DND-41 (cell line): ENCODE measurements around the gene PDE4D.

ENCODE experiments used
- ATAC-seq: fragments of 200-7000 bp; cut with Tn5 transposase; 3 replicates; pipeline ENCODE4 v1.9.1; 2021; ENCODE audit warnings: low read depth; ENCODE audit not compliant: insufficient read depth
- DNase-seq: peaks from one replicate; pipeline ENCODE4 v3.0.0-alpha.2; 2020
- H2AFZ ChIP-seq: 2 replicates; pipeline ENCODE4 v1.6.0; 2012; ENCODE audit warnings: low read depth, low read length
- H3K27ac ChIP-seq: 2 replicates; pipeline ENCODE4 v1.5.1; 2012; ENCODE audit warnings: low read length, inconsistent platforms
- H3K27me3 ChIP-seq: fragments of 200-600 bp; sonication (generic); 2 replicates; pipeline ENCODE4 v1.6.0; 2012; ENCODE audit warnings: low read length, mild to moderate bottlenecking, inconsistent platforms; ENCODE audit not compliant: insufficient read depth, poor library complexity
- H3K36me3 ChIP-seq: 2 replicates; pipeline ENCODE4 v1.5.1; 2012; ENCODE audit warnings: low read length, inconsistent platforms; ENCODE audit not compliant: insufficient read depth
- H3K4me1 ChIP-seq: 2 replicates; pipeline ENCODE4 v1.5.1; 2012; ENCODE audit warnings: mild to moderate bottlenecking, low read length; ENCODE audit not compliant: insufficient read depth
- H3K4me2 ChIP-seq: 2 replicates; pipeline ENCODE4 v1.6.0; 2012; ENCODE audit warnings: mild to moderate bottlenecking, moderate library complexity, low read length, inconsistent platforms; ENCODE audit not compliant: insufficient read depth
- H3K4me3 ChIP-seq, 2 experiments: fragments of 200-600 bp in 1 of 2; shearing (Covaris generic) in 1 of 2; 2 replicates each; pipeline ENCODE4 v1.5.1; 2012 to 2016; ENCODE audit warnings: inconsistent platforms in 2 of 2, low read length in 2 of 2, mild to moderate bottlenecking in 2 of 2, low read depth in 1 of 2, moderate library complexity in 1 of 2
- H3K79me2 ChIP-seq: 2 replicates; pipeline ENCODE4 v1.6.0; 2012; ENCODE audit warnings: low read length, inconsistent platforms; ENCODE audit not compliant: insufficient read depth
- H3K9ac ChIP-seq: 2 replicates; pipeline ENCODE4 v1.6.0; 2012; ENCODE audit warnings: low read depth, mild to moderate bottlenecking, inconsistent platforms, low read length, moderate library complexity
- H3K9me3 ChIP-seq: 2 replicates; pipeline ENCODE4 v1.5.1; 2012; ENCODE audit warnings: low read length, moderate library complexity, mild to moderate bottlenecking, inconsistent platforms; ENCODE audit not compliant: insufficient read depth, severe bottlenecking
- H4K20me1 ChIP-seq: 2 replicates; pipeline ENCODE4 v1.6.0; 2012; ENCODE audit warnings: low read length; ENCODE audit not compliant: insufficient read depth
- EZH2 ChIP-seq: IDR thresholded peaks from 3 replicates; pipeline ENCODE4 v1.6.1; 2012; ENCODE audit warnings: borderline replicate concordance, low read depth, mild to moderate bottlenecking, moderate library complexity, low read length, inconsistent platforms; ENCODE audit not compliant: severe bottlenecking
- TF ChIP-seq, protein P1 (sequence below): IDR thresholded peaks from 2 replicates; pipeline ENCODE4 v1.5.1; 2012; ENCODE audit warnings: borderline replicate concordance, low read length, moderate library complexity, mild to moderate bottlenecking; ENCODE audit not compliant: poor library complexity, severe bottlenecking; ENCODE audit errors: extremely low read depth

Gene PDE4D

GRCh38 chr5:59357381-59357977 lies 536.0 kb downstream of the PDE4D start:
- Histone ChIP-seq H3K79me2 (no peaks in the 10 kb centered on the region), H2AFZ (no peak overlapping the region), H3K27ac (no peak overlapping the region), H3K4me1 (no peaks in the 10 kb centered on the region), H3K27me3 (no peaks in the 10 kb centered on the region), H3K4me3 (no peak overlapping the region), H3K4me2 (no peak overlapping the region), H4K20me1 (no peaks in the 10 kb centered on the region), H3K9ac (no peak overlapping the region), H3K36me3 (no peaks in the 10 kb centered on the region), H3K9me3 (no peaks in the 10 kb centered on the region)
- ATAC-seq (no peak), DNase-seq (no peak)
- TF ChIP-seq EZH2 = no peak
- TF ChIP-seq, protein P1, sequence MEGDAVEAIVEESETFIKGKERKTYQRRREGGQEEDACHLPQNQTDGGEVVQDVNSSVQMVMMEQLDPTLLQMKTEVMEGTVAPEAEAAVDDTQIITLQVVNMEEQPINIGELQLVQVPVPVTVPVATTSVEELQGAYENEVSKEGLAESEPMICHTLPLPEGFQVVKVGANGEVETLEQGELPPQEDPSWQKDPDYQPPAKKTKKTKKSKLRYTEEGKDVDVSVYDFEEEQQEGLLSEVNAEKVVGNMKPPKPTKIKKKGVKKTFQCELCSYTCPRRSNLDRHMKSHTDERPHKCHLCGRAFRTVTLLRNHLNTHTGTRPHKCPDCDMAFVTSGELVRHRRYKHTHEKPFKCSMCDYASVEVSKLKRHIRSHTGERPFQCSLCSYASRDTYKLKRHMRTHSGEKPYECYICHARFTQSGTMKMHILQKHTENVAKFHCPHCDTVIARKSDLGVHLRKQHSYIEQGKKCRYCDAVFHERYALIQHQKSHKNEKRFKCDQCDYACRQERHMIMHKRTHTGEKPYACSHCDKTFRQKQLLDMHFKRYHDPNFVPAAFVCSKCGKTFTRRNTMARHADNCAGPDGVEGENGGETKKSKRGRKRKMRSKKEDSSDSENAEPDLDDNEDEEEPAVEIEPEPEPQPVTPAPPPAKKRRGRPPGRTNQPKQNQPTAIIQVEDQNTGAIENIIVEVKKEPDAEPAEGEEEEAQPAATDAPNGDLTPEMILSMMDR = no peak

- H3K9ac ChIP-seq = no peak overlapping the region
- no peaks in the 10 kb centered on the region for H3K4me1 ChIP-seq
- H3K9me3 ChIP-seq = no peaks in the 10 kb centered on the region
- ATAC-seq (no peak), DNase-seq (no peak)
- TF ChIP-seq EZH2 = no peak
- H3K79me2 ChIP-seq = no peaks in the 10 kb centered on the region
- H3K27me3 ChIP-seq = no peaks in the 10 kb centered on the region
- H3K36me3 ChIP-seq = no peaks in the 10 kb centered on the region
- no peak overlapping the region for H3K4me3 ChIP-seq
- H4K20me1 ChIP-seq = no peaks in the 10 kb centered on the region
- H3K4me2 ChIP-seq = no peak overlapping the region
- no peak overlapping the region for H3K27ac ChIP-seq
- H2AFZ ChIP-seq = no peak overlapping the region
Measured at GRCh38 chr5:59356813-59357380, 536.6 kb downstream of the PDE4D start.

DNA sequence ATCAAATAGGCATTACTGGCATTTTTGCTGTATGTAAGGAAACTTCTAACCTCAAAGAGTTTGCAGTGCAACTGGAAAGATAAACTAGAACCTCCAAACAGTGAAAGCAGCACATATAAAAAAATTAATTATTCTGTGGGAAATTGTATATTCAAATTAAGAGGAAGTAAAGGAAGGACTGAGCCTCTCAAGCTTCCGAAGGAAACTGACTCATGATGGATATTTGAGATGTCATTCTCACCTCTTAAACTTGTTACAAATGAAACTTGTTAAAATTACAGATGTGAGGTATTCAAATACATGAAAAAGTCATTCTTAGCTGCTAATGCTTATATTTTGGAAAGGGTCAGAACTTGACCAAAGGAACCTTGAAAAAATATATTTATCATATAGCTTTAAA lies 538.7 kb downstream of the PDE4D start:
- H3K4me2 ChIP-seq = no peak overlapping the region
- H3K9ac ChIP-seq = no peak overlapping the region
- no peak overlapping the region for H3K27ac ChIP-seq
- DNase-seq (no peak), ATAC-seq (no peak)
- H3K36me3 ChIP-seq = no peaks in the 10 kb centered on the region
- no peak overlapping the region for H2AFZ ChIP-seq
- H3K79me2 ChIP-seq = no peaks in the 10 kb centered on the region
- H3K4me3 ChIP-seq = no peak overlapping the region
- H3K9me3 ChIP-seq = no peaks in the 10 kb centered on the region
- H3K27me3 ChIP-seq = no peaks in the 10 kb centered on the region
- no peaks in the 10 kb centered on the region for H4K20me1 ChIP-seq
- H3K4me1 ChIP-seq = no peaks in the 10 kb centered on the region
- TF ChIP-seq, protein P1 = no peak

- ATAC-seq (no peak), DNase-seq (no peak)
- TF ChIP-seq, protein P1 = no peak
- no peak for TF ChIP-seq EZH2
- Histone ChIP-seq H3K79me2 (no peaks in the 10 kb centered on the region), H3K36me3 (no peaks in the 10 kb centered on the region), H4K20me1 (no peaks in the 10 kb centered on the region), H2AFZ (no peak overlapping the region), H3K27ac (no peak overlapping the region), H3K9ac (no peak overlapping the region), H3K9me3 (no peaks in the 10 kb centered on the region), H3K4me2 (no peak overlapping the region), H3K27me3 (no peaks in the 10 kb centered on the region), H3K4me3 (no peak overlapping the region), H3K4me1 (no peaks in the 10 kb centered on the region)
Measured at GRCh38 chr5:59354274-59354673, 539.3 kb downstream of the PDE4D start.
